Vagina (tissue), 2 donors: ENCODE data around the gene MFSD12.

Source experiments
- CTCF ChIP-seq, 3 experiments: fragments of 450-650 bp in 2 of 3; fragments of 200-600 bp in 1 of 3; sonication (generic) in 1 of 3; IDR thresholded peaks; one replicate each; pipeline ENCODE4 v1.5.1; 2017 to 2019; ENCODE audit warnings: antibody characterized with exemption in 3 of 3, mild to moderate bottlenecking in 2 of 3, moderate library complexity in 2 of 3
- POLR2AphosphoS5 ChIP-seq, 2 donors: sonication (generic); formaldehyde crosslinking; IDR thresholded peaks; one replicate each; pipeline ENCODE4 v1.9.0; 2017; ENCODE audit warnings: antibody characterized with exemption in 2 of 2, mild to moderate bottlenecking in 2 of 2, low read depth in 1 of 2; ENCODE audit not compliant: insufficient read depth in 1 of 2

GRCh38 chr19:3547301-3547731 lies 10.1 kb downstream of the MFSD12 start:
- TF ChIP-seq POLR2AphosphoS5 (IDR thresholded peaks at IDR 0.05; ENCODE audit: insufficient read depth in 1 of 2, low read depth in 1 of 2): no peak
- TF ChIP-seq CTCF (IDR thresholded peaks at IDR 0.05): peak in 1 of 3 experiments; percentile 24
